ENCODE results near the gene ZNF710.
"Not testable (repeated sequence)": the region's sequence is repeated elsewhere in the genome, so short reads cannot be mapped to it uniquely, and the experiment has no call there.

DNA sequence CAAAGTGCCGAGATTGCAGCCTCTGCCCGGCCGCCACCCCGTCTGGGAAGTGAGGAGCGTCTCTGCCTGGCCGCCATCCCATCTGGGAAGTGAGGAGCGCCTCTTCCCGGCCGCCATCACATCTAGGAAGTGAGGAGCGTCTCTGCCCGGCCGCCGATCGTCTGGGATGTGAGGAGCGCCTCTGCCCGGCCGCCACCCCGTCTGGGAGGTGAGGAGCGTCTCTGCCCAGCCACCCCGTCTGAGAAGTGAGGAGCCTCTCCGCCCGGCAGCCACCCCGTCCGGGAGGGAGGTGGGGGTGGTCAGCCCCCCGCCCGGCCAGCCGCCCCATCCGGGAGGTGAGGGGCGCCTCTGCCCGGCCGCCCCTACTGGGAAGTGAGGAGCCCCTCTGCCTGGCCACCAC, 23.3 kb upstream of the ZNF710 start:
- TF ChIP-seq, protein P1, sequence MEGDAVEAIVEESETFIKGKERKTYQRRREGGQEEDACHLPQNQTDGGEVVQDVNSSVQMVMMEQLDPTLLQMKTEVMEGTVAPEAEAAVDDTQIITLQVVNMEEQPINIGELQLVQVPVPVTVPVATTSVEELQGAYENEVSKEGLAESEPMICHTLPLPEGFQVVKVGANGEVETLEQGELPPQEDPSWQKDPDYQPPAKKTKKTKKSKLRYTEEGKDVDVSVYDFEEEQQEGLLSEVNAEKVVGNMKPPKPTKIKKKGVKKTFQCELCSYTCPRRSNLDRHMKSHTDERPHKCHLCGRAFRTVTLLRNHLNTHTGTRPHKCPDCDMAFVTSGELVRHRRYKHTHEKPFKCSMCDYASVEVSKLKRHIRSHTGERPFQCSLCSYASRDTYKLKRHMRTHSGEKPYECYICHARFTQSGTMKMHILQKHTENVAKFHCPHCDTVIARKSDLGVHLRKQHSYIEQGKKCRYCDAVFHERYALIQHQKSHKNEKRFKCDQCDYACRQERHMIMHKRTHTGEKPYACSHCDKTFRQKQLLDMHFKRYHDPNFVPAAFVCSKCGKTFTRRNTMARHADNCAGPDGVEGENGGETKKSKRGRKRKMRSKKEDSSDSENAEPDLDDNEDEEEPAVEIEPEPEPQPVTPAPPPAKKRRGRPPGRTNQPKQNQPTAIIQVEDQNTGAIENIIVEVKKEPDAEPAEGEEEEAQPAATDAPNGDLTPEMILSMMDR (conservative IDR thresholded peaks at IDR 0.05; ENCODE audit: low read length) = not testable (repeated sequence)
- TF ChIP-seq EZH2phosphoT487 (IDR thresholded peaks at IDR 0.05; ENCODE audit: borderline replicate concordance, low read depth, low read length) = not testable (repeated sequence)

All from OCI-LY7 (cell line).